Ishikawa (cell line): Measurements from ENCODE around the gene PCDHGB1.

Experiments used
- CEBPB ChIP-seq: IDR thresholded peaks from 2 replicates; pipeline ENCODE4 v1.6.1; 2012
- CREB1 ChIP-seq: IDR thresholded peaks from 2 replicates; pipeline ENCODE4 v1.6.1; 2012; ENCODE audit warnings: low read depth
- EGR1 ChIP-seq: IDR thresholded peaks from 2 replicates; pipeline ENCODE4 v1.6.1; 2012
- EP300 ChIP-seq: IDR thresholded peaks from 2 replicates; pipeline ENCODE4 v1.6.1; 2012; ENCODE audit warnings: borderline replicate concordance
- RAD21 ChIP-seq: IDR thresholded peaks from 2 replicates; pipeline ENCODE4 v1.6.1; 2012; ENCODE audit warnings: low read depth
- REST ChIP-seq: IDR thresholded peaks from 2 replicates; pipeline ENCODE4 v1.6.1; 2012; ENCODE audit warnings: low read depth, mild to moderate bottlenecking
- TEAD4 ChIP-seq: IDR thresholded peaks from 2 replicates; pipeline ENCODE4 v1.6.1; 2012
- YY1 ChIP-seq: IDR thresholded peaks from 2 replicates; pipeline ENCODE4 v1.6.1; 2012; ENCODE audit warnings: low read depth
- ZBTB7A ChIP-seq: IDR thresholded peaks from 2 replicates; pipeline ENCODE4 v1.6.1; 2012; ENCODE audit warnings: low read depth
- TF ChIP-seq, protein P1 (sequence below): IDR thresholded peaks from 2 replicates; pipeline ENCODE4 v1.6.1; 2012

DNA sequence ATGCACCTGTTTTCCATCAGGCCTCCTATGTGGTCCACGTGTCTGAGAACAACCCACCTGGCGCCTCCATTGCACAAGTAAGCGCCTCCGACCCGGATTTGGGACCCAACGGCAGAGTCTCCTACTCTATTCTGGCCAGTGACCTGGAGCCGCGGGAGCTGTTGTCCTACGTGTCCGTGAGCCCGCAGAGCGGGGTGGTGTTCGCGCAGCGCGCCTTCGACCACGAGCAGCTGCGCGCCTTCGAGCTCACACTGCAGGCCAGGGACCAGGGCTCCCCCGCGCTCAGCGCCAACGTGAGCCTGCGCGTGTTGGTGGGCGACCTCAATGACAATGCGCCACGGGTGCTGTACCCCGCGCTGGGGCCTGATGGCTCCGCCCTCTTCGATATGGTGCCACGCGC lies 1.7 kb downstream of the PCDHGB1 start:
- TF ChIP-seq, protein P1, sequence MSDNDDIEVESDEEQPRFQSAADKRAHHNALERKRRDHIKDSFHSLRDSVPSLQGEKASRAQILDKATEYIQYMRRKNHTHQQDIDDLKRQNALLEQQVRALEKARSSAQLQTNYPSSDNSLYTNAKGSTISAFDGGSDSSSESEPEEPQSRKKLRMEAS: no peak
- TF ChIP-seq TEAD4 (no peak), CREB1 (no peak), EP300 (no peak), REST (no peak), EGR1 (no peak), ZBTB7A (no peak), YY1 (no peak), RAD21 (no peak), CEBPB (no peak)
